HEK293 (cell line): ENCODE data around the gene ADAM23.

Experiments
- GLI4 ChIP-seq: fragments of 450-650 bp; formaldehyde crosslinking; IDR thresholded peaks from 2 replicates; pipeline ENCODE4 v1.5.1; 2016; ENCODE audit warnings: missing biosample characterization, missing genetic modification characterization
- KLF16 ChIP-seq: fragments of 450-650 bp; formaldehyde crosslinking; IDR thresholded peaks from 2 replicates; pipeline ENCODE4 v1.5.1; 2017; ENCODE audit warnings: missing biosample characterization, missing genetic modification characterization
- PATZ1 ChIP-seq: fragments of 450-650 bp; formaldehyde crosslinking; IDR thresholded peaks from 2 replicates; pipeline ENCODE4 v1.5.1; 2016; ENCODE audit warnings: missing biosample characterization, missing genetic modification characterization
- PRDM4 ChIP-seq: fragments of 450-650 bp; formaldehyde crosslinking; IDR thresholded peaks from 2 replicates; pipeline ENCODE4 v1.5.1; 2017; ENCODE audit warnings: missing biosample characterization, missing genetic modification characterization
- ZBTB8A ChIP-seq: fragments of 450-650 bp; formaldehyde crosslinking; IDR thresholded peaks from 2 replicates; pipeline ENCODE4 v1.5.1; 2016; ENCODE audit warnings: missing biosample characterization, missing genetic modification characterization
- ZFP41 ChIP-seq: fragments of 450-650 bp; formaldehyde crosslinking; IDR thresholded peaks from 2 replicates; pipeline ENCODE4 v1.5.1; 2016; ENCODE audit warnings: missing biosample characterization, missing genetic modification characterization, borderline replicate concordance
- ZNF514 ChIP-seq: fragments of 450-650 bp; formaldehyde crosslinking; IDR thresholded peaks from 2 replicates; pipeline ENCODE4 v1.5.1; 2016; ENCODE audit warnings: missing biosample characterization, missing genetic modification characterization
- ZNF670 ChIP-seq: fragments of 450-650 bp; formaldehyde crosslinking; IDR thresholded peaks from 2 replicates; pipeline ENCODE4 v1.5.1; 2016; ENCODE audit warnings: missing biosample characterization, missing genetic modification characterization, low read depth
- TF ChIP-seq, protein P1 (sequence below): fragments of 450-650 bp; formaldehyde crosslinking; IDR thresholded peaks from 2 replicates; pipeline ENCODE4 v1.5.1; 2016; ENCODE audit warnings: missing biosample characterization, missing genetic modification characterization
- TF ChIP-seq, protein P2 (sequence below): fragments of 450-650 bp; formaldehyde crosslinking; IDR thresholded peaks from 2 replicates; pipeline ENCODE4 v1.5.1; 2016; ENCODE audit warnings: missing biosample characterization, missing genetic modification characterization

- TF ChIP-seq, protein P1, sequence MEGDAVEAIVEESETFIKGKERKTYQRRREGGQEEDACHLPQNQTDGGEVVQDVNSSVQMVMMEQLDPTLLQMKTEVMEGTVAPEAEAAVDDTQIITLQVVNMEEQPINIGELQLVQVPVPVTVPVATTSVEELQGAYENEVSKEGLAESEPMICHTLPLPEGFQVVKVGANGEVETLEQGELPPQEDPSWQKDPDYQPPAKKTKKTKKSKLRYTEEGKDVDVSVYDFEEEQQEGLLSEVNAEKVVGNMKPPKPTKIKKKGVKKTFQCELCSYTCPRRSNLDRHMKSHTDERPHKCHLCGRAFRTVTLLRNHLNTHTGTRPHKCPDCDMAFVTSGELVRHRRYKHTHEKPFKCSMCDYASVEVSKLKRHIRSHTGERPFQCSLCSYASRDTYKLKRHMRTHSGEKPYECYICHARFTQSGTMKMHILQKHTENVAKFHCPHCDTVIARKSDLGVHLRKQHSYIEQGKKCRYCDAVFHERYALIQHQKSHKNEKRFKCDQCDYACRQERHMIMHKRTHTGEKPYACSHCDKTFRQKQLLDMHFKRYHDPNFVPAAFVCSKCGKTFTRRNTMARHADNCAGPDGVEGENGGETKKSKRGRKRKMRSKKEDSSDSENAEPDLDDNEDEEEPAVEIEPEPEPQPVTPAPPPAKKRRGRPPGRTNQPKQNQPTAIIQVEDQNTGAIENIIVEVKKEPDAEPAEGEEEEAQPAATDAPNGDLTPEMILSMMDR (tag by site-specific recombination), result no peak
- TF ChIP-seq GLI4 (tag by site-specific recombination) (no peak), ZBTB8A (tag by site-specific recombination) (no peak), PATZ1 (no peak), ZNF670 (tag by site-specific recombination) (no peak), ZFP41 (tag by site-specific recombination) (no peak), KLF16 (tag by site-specific recombination) (no peak), PRDM4 (tag by site-specific recombination) (no peak), ZNF514 (tag by site-specific recombination) (no peak)
- TF ChIP-seq, protein P2, sequence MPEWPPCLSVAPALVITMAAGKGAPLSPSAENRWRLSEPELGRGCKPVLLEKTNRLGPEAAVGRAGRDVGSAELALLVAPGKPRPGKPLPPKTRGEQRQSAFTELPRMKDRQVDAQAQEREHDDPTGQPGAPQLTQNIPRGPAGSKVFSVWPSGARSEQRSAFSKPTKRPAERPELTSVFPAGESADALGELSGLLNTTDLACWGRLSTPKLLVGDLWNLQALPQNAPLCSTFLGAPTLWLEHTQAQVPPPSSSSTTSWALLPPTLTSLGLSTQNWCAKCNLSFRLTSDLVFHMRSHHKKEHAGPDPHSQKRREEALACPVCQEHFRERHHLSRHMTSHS (tag by site-specific recombination), result no peak
Measured at GRCh38 chr2:206410714-206411113, 32.6 kb upstream of the ADAM23 start.
